WTC11 (cell line): ENCODE measurements around the gene SNCAIP. TPM values are rescaled to one million over a fixed set of nuclear protein-coding genes. Genes with fewer than 3 reads are reported as not detected.

Experiments used
- ATAC-seq: fragments of 200-7000 bp; cut with Tn5 transposase; 2 replicates; pipeline ENCODE4 v1.10.0; 2021; ENCODE audit warnings: mild to moderate bottlenecking, moderate library complexity
- CTCF ChIA-PET: fragments of 300-600 bp; sonication (Branson Sonifier 250); formaldehyde crosslinking; loops from one replicate; lab custom pipeline; 2021; ENCODE audit warnings: antibody characterized with exemption; lab: Charles Lee
- POLR2A ChIA-PET: fragments of 350-600 bp; sonication (Branson Sonifier 250); formaldehyde crosslinking; loops from one replicate; lab custom pipeline; 2021; ENCODE audit warnings: antibody characterized with exemption; lab: Charles Lee
- DNase-seq: peaks from one replicate; pipeline ENCODE4 v3.0.0; 2021; ENCODE audit warnings: low spot score
- H3K27ac Mint-ChIP-seq: 2 replicates; pipeline ENCODE4 v1.8.0; 2021; ENCODE audit warnings: mixed read lengths
- H3K27me3 Mint-ChIP-seq: 2 replicates; pipeline ENCODE4 v1.8.0; 2021; ENCODE audit warnings: low read depth, mild to moderate bottlenecking, moderate library complexity, mixed read lengths
- H3K36me3 Mint-ChIP-seq: 2 replicates; pipeline ENCODE4 v1.8.0; 2021; ENCODE audit warnings: mixed read lengths
- H3K4me1 Mint-ChIP-seq: 2 replicates; pipeline ENCODE4 v1.8.0; 2022; ENCODE audit warnings: mixed read lengths
- H3K4me3 Mint-ChIP-seq: 2 replicates; pipeline ENCODE4 v1.8.0; 2021; ENCODE audit warnings: mild to moderate bottlenecking, moderate library complexity, mixed read lengths
- H3K9me3 Mint-ChIP-seq: 2 replicates; pipeline ENCODE4 v1.8.0; 2021; ENCODE audit warnings: mixed read lengths
- EMX1 ChIP-seq: fragments of 250-450 bp; sonication (Bioruptor Pico); IDR thresholded peaks from 2 replicates; pipeline ENCODE4 v1.8.0; 2021; ENCODE audit warnings: mild to moderate bottlenecking
- ESRRA ChIP-seq: sonication (generic); formaldehyde crosslinking; IDR thresholded peaks from 2 replicates; pipeline ENCODE4 v1.8.1; 2022; ENCODE audit warnings: mild to moderate bottlenecking, missing genetic modification reagents, borderline replicate concordance
- FOXJ3 ChIP-seq: sonication (generic); formaldehyde crosslinking; IDR thresholded peaks from 2 replicates; pipeline ENCODE4 v1.9.0; 2021; ENCODE audit warnings: missing genetic modification reagents, mild to moderate bottlenecking, borderline replicate concordance
- FOXK1 ChIP-seq: sonication (generic); formaldehyde crosslinking; IDR thresholded peaks from 2 replicates; pipeline ENCODE4 v1.8.0; 2022; ENCODE audit warnings: mild to moderate bottlenecking, moderate library complexity, missing genetic modification reagents
- GABPB1 ChIP-seq: sonication (generic); formaldehyde crosslinking; IDR thresholded peaks from 2 replicates; pipeline ENCODE4 v1.8.1; 2023; ENCODE audit warnings: mild to moderate bottlenecking, missing genetic modification reagents
- GRHL2 ChIP-seq: fragments of 250-450 bp; sonication (Bioruptor Pico); IDR thresholded peaks from 2 replicates; pipeline ENCODE4 v1.8.0; 2022; ENCODE audit warnings: mild to moderate bottlenecking, moderate library complexity; ENCODE audit not compliant: insufficient replicate concordance, severe bottlenecking
- HMGXB4 ChIP-seq: sonication (generic); formaldehyde crosslinking; IDR thresholded peaks from 2 replicates; pipeline ENCODE4 v1.8.1; 2023; ENCODE audit warnings: mild to moderate bottlenecking, moderate library complexity, missing genetic modification reagents
- IRF1 ChIP-seq: sonication (generic); formaldehyde crosslinking; IDR thresholded peaks from 2 replicates; pipeline ENCODE4 v1.8.0; 2023; ENCODE audit warnings: missing genetic modification reagents
- IRF2 ChIP-seq: sonication (generic); formaldehyde crosslinking; IDR thresholded peaks from 2 replicates; pipeline ENCODE4 v1.8.0; 2022; ENCODE audit warnings: low read depth, missing genetic modification reagents, borderline replicate concordance
- RELA ChIP-seq: sonication (generic); formaldehyde crosslinking; IDR thresholded peaks from 2 replicates; pipeline ENCODE4 v1.8.1; 2022; ENCODE audit warnings: missing genetic modification reagents, mild to moderate bottlenecking, borderline replicate concordance
- RORB ChIP-seq: fragments of 250-450 bp; sonication (Bioruptor Pico); IDR thresholded peaks from 2 replicates; pipeline ENCODE4 v1.9.0; 2021; ENCODE audit warnings: mild to moderate bottlenecking
- TEAD1 ChIP-seq: sonication (generic); formaldehyde crosslinking; IDR thresholded peaks from 2 replicates; pipeline ENCODE4 v1.8.0; 2022; ENCODE audit warnings: mild to moderate bottlenecking, missing genetic modification reagents
- USF1 ChIP-seq: sonication (generic); formaldehyde crosslinking; IDR thresholded peaks from 2 replicates; pipeline ENCODE4 v1.8.0; 2022; ENCODE audit warnings: mild to moderate bottlenecking, missing genetic modification reagents
- ZNF121 ChIP-seq: sonication (generic); formaldehyde crosslinking; IDR thresholded peaks from 2 replicates; pipeline ENCODE4 v1.8.0; 2023; ENCODE audit warnings: missing genetic modification reagents
- ZNF232 ChIP-seq: sonication (generic); formaldehyde crosslinking; IDR thresholded peaks from 2 replicates; pipeline ENCODE4 v1.8.0; 2022; ENCODE audit warnings: mild to moderate bottlenecking, missing genetic modification reagents
- ZSCAN18 ChIP-seq: fragments of 250-450 bp; sonication (Bioruptor Pico); IDR thresholded peaks from 2 replicates; pipeline ENCODE4 v2.1.2; 2022; ENCODE audit warnings: mild to moderate bottlenecking, moderate library complexity
- total RNA-seq: library from RNA; stranded (reverse); gene quantifications from 3 replicates; pipeline ENCODE4 v1.2.3, GENCODE V29; 2021
- TF ChIP-seq, protein P1 (sequence below): fragments of 250-450 bp; sonication (Bioruptor Pico); IDR thresholded peaks from 2 replicates; pipeline ENCODE4 v1.9.0; 2021; ENCODE audit warnings: moderate library complexity, mild to moderate bottlenecking, inconsistent platforms, borderline replicate concordance
- TF ChIP-seq, protein P2 (sequence below): sonication (generic); formaldehyde crosslinking; conservative IDR thresholded peaks from 2 replicates; pipeline ENCODE4 v1.8.1; 2022; ENCODE audit warnings: mild to moderate bottlenecking, missing genetic modification reagents
- TF ChIP-seq, protein P3 (sequence below): sonication (generic); formaldehyde crosslinking; IDR thresholded peaks from 2 replicates; pipeline ENCODE4 v1.8.1; 2023; ENCODE audit warnings: mild to moderate bottlenecking, missing genetic modification reagents, moderate library complexity
- TF ChIP-seq, protein P4 (sequence below): sonication (generic); formaldehyde crosslinking; IDR thresholded peaks from 2 replicates; pipeline ENCODE4 v1.8.0; 2022; ENCODE audit warnings: mild to moderate bottlenecking, missing genetic modification reagents

SNCAIP gene
- total RNA-seq, 1 experiment from 2014 or later: 10.0 TPM

DNA sequence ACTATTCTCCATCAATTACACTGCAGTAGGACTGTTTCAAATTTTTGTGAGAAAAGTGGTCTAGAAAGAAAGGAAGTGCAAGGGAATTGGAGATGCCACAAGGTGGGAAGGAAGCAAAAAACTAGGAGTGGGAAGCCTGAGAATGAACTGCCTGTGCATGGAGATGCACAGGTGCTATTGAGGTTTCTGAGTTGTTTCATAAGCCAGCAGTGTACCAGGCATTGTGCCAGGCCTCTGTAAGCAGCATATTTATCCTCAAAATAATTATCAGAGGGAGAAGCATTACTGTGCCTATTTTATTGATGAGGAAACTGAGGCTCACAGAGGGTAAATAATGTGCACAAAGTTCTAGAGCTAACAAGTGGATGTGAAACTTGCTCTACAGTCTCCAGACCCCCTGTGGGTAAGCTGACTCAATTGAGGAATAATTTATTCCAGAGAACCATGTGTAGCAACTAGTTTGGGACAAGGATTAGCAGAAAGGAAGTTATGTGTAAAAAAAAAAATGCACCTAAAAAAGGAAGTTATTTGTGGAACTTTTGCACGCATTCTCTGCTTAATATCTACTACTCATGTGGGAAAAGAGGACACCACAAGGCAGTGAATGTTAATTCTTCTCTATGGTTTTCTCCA, 96.7 kb downstream of the SNCAIP start:
- no peak for DNase-seq
- no peak for ATAC-seq

GRCh38 chr5:122412966-122413365, 100.9 kb downstream of the SNCAIP start:
- Mint-ChIP-seq H3K4me3 (no peak overlapping the region), H3K27me3 (no peaks in the 10 kb centered on the region), H3K9me3 (no peaks in the 10 kb centered on the region), H3K4me1 (peaks cover 32% of the 10 kb centered on the region), H3K27ac (no peak overlapping the region), H3K36me3 (no peaks in the 10 kb centered on the region)
- TF ChIP-seq HMGXB4 (no peak), IRF1 (CRISPR knock-in tag) (no peak), FOXK1 (CRISPR knock-in tag) (no peak), IRF2 (CRISPR knock-in tag) (no peak), TEAD1 (CRISPR knock-in tag) (no peak), EMX1 (CRISPR knock-in tag) (no peak)
- TF ChIP-seq, protein P1, sequence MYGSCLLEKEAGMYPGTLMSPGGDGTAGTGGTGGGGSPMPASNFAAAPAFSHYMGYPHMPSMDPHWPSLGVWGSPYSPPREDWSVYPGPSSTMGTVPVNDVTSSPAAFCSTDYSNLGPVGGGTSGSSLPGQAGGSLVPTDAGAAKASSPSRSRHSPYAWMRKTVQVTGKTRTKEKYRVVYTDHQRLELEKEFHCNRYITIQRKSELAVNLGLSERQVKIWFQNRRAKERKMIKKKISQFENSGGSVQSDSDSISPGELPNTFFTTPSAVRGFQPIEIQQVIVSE (CRISPR knock-in tag): no peak
- TF ChIP-seq, protein P2, sequence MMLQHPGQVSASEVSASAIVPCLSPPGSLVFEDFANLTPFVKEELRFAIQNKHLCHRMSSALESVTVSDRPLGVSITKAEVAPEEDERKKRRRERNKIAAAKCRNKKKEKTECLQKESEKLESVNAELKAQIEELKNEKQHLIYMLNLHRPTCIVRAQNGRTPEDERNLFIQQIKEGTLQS (CRISPR knock-in tag): no peak
- no peak for ATAC-seq
- CTCF ChIA-PET: interaction anchor here (1.0 to 1.5 kb wide), 2 partner anchors 12 to 46 kb away, joined by 3 to 4 read pairs; no protein-coding TSS in a partner anchor
- DNase-seq: no peak
- POLR2A ChIA-PET: no interaction called here

More for the DNA sequence above, 96.7 kb downstream of the SNCAIP start:
- H3K4me1 Mint-ChIP-seq: peaks cover 22% of the 10 kb centered on the region
- ChIA-PET CTCF (no interaction called here), POLR2A (no interaction called here)
- no peaks in the 10 kb centered on the region for H3K27me3 Mint-ChIP-seq
- H3K9me3 Mint-ChIP-seq: no peaks in the 10 kb centered on the region
- TF ChIP-seq ZNF232 (CRISPR knock-in tag) (no peak), FOXJ3 (CRISPR knock-in tag) (no peak), ZSCAN18 (CRISPR knock-in tag) (no peak), RELA (CRISPR knock-in tag) (no peak), GRHL2 (CRISPR knock-in tag) (no peak), RORB (CRISPR knock-in tag) (no peak), ESRRA (CRISPR knock-in tag) (no peak)
- TF ChIP-seq, protein P3, sequence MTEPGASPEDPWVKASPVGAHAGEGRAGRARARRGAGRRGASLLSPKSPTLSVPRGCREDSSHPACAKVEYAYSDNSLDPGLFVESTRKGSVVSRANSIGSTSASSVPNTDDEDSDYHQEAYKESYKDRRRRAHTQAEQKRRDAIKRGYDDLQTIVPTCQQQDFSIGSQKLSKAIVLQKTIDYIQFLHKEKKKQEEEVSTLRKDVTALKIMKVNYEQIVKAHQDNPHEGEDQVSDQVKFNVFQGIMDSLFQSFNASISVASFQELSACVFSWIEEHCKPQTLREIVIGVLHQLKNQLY (CRISPR knock-in tag): no peak
- TF ChIP-seq, all 79 proteins: peak for 0
- Mint-ChIP-seq H3K27ac (no peak overlapping the region), H3K4me3 (no peak overlapping the region), H3K36me3 (no peaks in the 10 kb centered on the region)

- H3K27ac Mint-ChIP-seq: no peak overlapping the region
- ChIA-PET POLR2A (no interaction called here), CTCF (interaction anchor here (0.7 to 1.5 kb wide), 3 partner anchors 13 to 192 kb away, joined by 3 to 4 read pairs (median 3); no protein-coding TSS in a partner anchor)
- H3K4me1 Mint-ChIP-seq: peaks cover 30% of the 10 kb centered on the region
- H3K4me3 Mint-ChIP-seq: no peak overlapping the region
- ATAC-seq (no peak), DNase-seq (no peak)
- no peaks in the 10 kb centered on the region for H3K36me3 Mint-ChIP-seq
- no peaks in the 10 kb centered on the region for H3K9me3 Mint-ChIP-seq
- H3K27me3 Mint-ChIP-seq: no peaks in the 10 kb centered on the region
- TF ChIP-seq USF1 (CRISPR knock-in tag) (no peak), ZNF121 (no peak), GABPB1 (CRISPR knock-in tag) (no peak)
- TF ChIP-seq, protein P4, sequence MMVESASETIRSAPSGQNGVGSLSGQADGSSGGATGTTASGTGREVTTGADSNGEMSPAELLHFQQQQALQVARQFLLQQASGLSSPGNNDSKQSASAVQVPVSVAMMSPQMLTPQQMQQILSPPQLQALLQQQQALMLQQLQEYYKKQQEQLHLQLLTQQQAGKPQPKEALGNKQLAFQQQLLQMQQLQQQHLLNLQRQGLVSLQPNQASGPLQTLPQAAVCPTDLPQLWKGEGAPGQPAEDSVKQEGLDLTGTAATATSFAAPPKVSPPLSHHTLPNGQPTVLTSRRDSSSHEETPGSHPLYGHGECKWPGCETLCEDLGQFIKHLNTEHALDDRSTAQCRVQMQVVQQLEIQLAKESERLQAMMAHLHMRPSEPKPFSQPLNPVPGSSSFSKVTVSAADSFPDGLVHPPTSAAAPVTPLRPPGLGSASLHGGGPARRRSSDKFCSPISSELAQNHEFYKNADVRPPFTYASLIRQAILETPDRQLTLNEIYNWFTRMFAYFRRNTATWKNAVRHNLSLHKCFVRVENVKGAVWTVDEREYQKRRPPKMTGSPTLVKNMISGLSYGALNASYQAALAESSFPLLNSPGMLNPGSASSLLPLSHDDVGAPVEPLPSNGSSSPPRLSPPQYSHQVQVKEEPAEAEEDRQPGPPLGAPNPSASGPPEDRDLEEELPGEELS (CRISPR knock-in tag): no peak
Observed at GRCh38 chr5:122413722-122414121, 101.7 kb downstream of the SNCAIP start.
